HG03354 (cell line): ENCODE data around the gene COPS6.
"Not testable (repeated sequence)": the region's sequence is repeated elsewhere in the genome, so short reads cannot be mapped to it uniquely, and the experiment has no call there.

ENCODE experiments used
- ATAC-seq: cut with Tn5 transposase; IDR thresholded peaks from one replicate; pipeline ENCODE4 v1.9.1; 2021; ENCODE audit warnings: mild to moderate bottlenecking; ENCODE audit not compliant: unreplicated experiment, poor library complexity, severe bottlenecking

COPS6 gene

DNA sequence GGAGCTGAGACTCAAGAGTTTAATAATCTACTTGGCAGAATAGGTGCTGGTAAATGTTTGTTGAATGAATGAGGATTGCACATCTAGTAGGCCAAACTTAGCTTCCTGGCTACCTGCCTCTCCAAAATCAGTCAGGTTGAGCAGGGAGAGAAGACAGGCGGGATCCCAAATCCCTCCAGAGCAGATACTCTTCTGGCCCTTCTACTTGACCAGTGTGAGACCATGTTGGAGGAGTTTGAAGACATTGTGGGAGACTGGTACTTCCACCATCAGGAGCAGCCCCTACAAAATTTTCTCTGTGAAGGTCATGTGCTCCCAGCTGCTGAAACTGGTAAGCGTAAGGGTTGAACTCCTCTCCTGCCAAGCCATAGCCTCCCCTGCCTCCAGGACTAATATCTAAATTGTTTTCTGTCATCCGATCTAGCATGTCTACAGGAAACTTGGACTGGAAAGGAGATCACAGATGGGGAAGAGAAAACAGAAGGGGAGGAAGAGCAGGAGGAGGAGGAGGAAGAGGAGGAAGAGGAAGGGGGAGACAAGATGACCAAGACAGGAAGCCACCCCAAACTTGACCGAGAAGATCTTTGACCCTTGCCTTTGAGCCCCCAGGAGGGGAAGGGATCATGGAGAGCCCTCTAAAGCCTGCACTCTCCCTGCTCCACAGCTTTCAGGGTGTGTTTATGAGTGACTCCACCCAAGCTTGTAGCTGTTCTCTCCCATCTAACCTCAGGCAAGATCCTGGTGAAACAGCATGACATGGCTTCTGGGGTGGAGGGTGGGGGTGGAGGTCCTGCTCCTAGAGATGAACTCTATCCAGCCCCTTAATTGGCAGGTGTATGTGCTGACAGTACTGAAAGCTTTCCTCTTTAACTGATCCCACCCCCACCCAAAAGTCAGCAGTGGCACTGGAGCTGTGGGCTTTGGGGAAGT lies 35.8 kb downstream of the COPS6 start:
- no peak for ATAC-seq

- no peak for ATAC-seq
These were observed 37.6 kb downstream of the COPS6 start for GRCh38 chr7:100126239-100126930.

- ATAC-seq: peak; percentile 74
These were observed 38.4 kb downstream of the COPS6 start, which contains the start of gene MBLAC1 for GRCh38 chr7:100126931-100127865. MBLAC1 (plus strand) TSS chr7:100126967; CDS start chr7:100127396, 429 bp downstream.

DNA sequence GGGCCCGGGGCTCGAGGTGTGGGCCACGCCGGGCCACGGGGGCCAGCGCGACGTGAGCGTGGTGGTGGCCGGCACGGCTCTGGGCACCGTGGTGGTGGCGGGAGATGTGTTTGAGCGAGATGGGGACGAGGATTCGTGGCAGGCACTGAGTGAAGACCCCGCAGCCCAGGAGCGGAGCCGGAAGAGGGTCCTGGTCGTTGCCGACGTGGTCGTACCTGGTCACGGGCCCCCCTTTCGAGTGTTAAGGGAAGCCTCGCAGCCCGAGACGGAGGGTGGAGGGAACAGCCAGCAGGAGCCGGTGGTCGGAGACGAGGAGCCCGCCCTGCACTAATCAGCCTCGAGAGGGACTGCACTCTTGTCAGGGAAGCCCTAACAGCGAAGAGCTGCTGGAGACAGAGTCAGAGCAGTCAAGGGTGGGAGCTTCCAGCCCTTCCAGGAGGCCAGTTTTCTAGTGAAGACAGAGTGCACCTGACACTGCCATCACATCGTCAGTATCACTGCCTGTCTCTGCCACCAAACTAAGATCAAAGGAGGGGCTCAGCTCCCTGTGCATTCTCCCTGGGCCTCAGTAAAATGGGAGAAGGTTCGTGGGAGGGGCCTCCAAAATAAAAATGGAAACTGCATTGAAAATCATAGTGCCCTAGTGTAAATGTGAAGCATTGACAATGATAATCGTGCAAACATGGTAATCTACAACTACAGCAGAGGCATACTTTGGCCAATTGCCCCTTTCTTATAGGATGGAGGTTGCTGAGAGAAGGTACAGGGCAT lies 39.3 kb downstream of the COPS6 start:
- ATAC-seq: no peak

DNA sequence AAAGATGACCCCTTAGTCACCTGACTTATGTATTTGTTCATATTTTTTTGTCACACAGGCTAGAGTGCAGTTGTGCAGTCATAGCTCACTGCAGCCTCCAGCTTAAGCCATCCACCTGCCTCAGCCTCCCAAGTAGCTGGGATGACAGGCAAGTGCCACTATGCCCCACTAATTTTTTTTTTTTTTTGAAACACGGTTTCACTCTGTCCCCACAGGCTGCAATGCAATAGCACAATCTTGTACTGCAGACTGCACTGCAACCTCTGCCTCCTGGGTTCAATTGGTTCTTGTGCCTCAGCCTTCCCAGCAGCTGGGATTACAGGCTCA lies 39.8 kb downstream of the COPS6 start:
- ATAC-seq: no peak

DNA sequence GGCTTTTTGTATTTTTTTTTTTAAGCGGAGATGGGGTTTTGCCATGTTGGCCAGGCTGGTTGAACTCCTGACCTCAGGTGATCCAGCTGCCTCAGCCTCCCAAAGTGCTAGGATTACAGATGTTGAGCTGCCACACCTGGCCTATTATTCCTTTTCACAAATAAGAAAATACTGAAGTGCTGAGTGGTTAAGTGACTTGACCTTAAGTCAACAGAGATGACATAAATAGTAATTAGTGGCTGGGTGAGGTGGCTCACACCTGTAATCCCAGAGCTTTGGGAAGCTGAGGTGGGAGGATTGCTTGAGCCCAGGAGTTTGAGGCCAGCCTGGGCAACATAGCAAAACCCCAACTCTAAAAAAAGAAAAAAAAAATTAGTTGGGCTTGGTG lies 41.4 kb downstream of the COPS6 start:
- not testable (repeated sequence) for ATAC-seq

DNA sequence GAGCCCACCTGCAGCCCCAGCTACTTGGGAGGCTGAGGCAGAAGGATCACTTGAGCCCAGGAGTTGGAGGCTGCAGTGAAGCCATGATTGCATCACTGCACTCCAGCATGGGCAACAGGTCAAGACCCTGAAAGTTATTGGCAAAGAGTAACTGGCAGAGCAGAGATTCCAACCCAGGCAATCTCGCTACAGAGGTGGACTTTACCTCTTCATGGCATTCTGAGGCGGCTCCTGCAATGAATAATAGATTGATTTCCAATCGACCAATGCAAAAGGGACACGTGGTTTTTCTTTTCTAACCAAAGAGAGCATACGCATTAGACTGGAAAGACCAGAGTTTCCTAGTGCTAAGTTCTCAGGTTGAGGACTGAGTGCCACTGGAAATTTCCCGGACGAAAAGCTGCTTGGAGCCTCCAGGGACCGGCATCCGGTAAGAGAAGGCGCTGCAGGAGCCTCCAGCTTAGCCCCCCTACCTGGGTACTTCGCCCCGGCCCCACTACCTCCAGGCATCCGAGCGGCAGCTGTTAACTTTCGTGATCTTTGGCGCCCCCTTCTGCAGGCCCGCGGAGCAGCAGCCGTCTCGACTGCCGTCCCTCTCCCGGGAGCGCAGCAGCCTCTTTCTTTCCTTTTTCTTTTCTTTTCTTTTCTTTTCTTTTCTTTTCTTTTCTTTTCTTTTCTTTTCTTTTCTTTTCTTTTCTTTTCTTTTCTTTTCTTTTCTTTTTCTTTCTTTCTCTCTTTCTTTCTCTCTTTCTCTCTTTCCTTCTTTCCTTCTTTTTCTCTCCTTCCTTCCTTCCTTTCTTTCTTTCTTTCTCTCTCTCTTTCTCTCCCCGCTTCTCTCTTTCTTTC lies 42.1 kb downstream of the COPS6 start:
- no peak for ATAC-seq

GRCh38 chr7:100132126-100132525 lies 43.4 kb downstream of the COPS6 start:
- ATAC-seq: no peak

DNA sequence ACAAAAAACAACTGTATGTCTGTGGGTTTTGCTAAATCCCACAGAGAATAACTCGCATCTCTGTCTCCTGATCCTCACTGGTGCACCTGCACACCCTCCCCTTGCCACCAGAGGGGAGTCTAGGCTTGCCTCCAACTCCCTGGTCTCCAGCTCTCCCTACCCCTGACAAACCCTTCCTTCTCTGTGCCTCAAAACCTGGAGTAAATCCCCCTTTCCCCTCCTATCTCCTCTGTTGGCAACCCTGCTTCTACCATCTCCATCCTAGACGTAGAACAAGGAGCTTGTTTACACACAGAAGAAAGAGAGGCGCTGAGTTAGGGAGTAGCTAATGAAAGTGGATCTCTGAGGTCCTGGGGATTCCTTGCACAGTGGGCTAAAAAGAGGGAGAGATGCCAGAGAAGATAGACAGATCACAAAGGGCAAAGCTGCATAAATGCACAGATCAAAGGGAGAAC lies 44.0 kb downstream of the COPS6 start:
- ATAC-seq: peak; percentile 71

- no peak for ATAC-seq
These were observed 49.3 kb downstream of the COPS6 start for GRCh38 chr7:100137851-100138760.

GRCh38 chr7:100141555-100141949 lies 52.8 kb downstream of the COPS6 start:
- no peak for ATAC-seq
